ENCODE data around the gene METTL6. TPM values are rescaled to one million over a fixed set of nuclear protein-coding genes. Genes with fewer than 3 reads are reported as not detected.

The METTL6 gene
- total and polyA plus RNA-seq, 2 of the 4 experiments (the other 2 are of a cell fraction) = 15.4 to 21.5 TPM

GRCh38 chr3:15433531-15433930 is 6.2 kb upstream of the METTL6 start:
- H2AFZ ChIP-seq (replicated peaks; ENCODE audit: low read length, poor library complexity) = no peak overlapping the region
- H2BK5ac ChIP-seq (ENCODE audit: low read depth, low read length, poor library complexity, severe bottlenecking) = no peak overlapping the region
- no peak overlapping the region for H2BK15ac ChIP-seq (ENCODE audit: low read depth, low read length)
- intact Hi-C loops (cut with micrococcal nuclease) (no loop called here), in situ Hi-C loops (cut with MboI; ENCODE audit: low sequenced_read_pairs) (no loop called here), dilution Hi-C loops (cut with HindIII; ENCODE audit: low sequenced_read_pairs, unreplicated experiment) (no loop called here)
- H2BK120ac ChIP-seq (ENCODE audit: low read depth, low read length) = no peak overlapping the region
- peaks cover 13 to 38% of the 10 kb centered on the region in 2 experiments for H3K79me1 ChIP-seq (ENCODE audit: low read depth in 1 of 2, low read length in 2 of 2)
- H3K23ac ChIP-seq (ENCODE audit: low read depth, low read length) = no peak overlapping the region
- H3K18ac ChIP-seq (ENCODE audit: low read depth, low read length) = no peak overlapping the region
- no peak overlapping the region for H4K91ac ChIP-seq (ENCODE audit: insufficient read depth, low read depth, low read length)
- WGBS, 2 experiments (ENCODE audit: extremely low coverage in 2 of 2, insufficient read length in 1 of 2) = no CpG with 5 or more reads among the region's 1 CpG
- H3K4me3 ChIP-seq (ENCODE audit: insufficient read depth, low read depth, low read length) = no peak overlapping the region
- H3K9me1 ChIP-seq (ENCODE audit: insufficient read depth, low read length) = peaks cover 9% of the 10 kb centered on the region; the same call in 1 of the 2 replicates
- no TSS peak for BruUV-seq (replicated peaks)
- H3K14ac ChIP-seq (replicated peaks; ENCODE audit: low read depth, low read length) = no peak overlapping the region
- CTCF ChIA-PET = no interaction called here
- H2AK9ac ChIP-seq (replicated peaks; ENCODE audit: low read depth, low read length, poor library complexity) = no peak overlapping the region
- TF ChIP-seq MAFK (IDR thresholded peaks at IDR 0.05; ENCODE audit: low read depth, low read length) (no peak), ELK1 (IDR thresholded peaks at IDR 0.05; ENCODE audit: borderline replicate concordance, low read depth, low read length) (no peak), NFE2L2 (IDR thresholded peaks at IDR 0.05; ENCODE audit: low read depth, low read length) (no peak), POLR2A (IDR thresholded peaks at IDR 0.05; ENCODE audit: low read depth, low read length) (no peak), MXI1 (IDR thresholded peaks at IDR 0.05; ENCODE audit: borderline replicate concordance, low read depth, low read length) (no peak), FOS (IDR thresholded peaks at IDR 0.05; ENCODE audit: low read depth, low read length) (no peak), MAZ (IDR thresholded peaks at IDR 0.05; ENCODE audit: borderline replicate concordance, low read depth, low read length) (no peak), RFX5 (IDR thresholded peaks at IDR 0.05; ENCODE audit: low read depth, low read length) (no peak), RCOR1 (IDR thresholded peaks at IDR 0.05; ENCODE audit: insufficient replicate concordance, low read length) (no peak), CHD1 (IDR thresholded peaks at IDR 0.05; ENCODE audit: low read depth, low read length) (no peak), CEBPB (IDR thresholded peaks at IDR 0.05; ENCODE audit: low read depth, low read length) (no peak), SMC3 (IDR thresholded peaks at IDR 0.05; ENCODE audit: low read depth, low read length) (no peak)
- POLR2A ChIA-PET (ENCODE audit: unreplicated experiment) = no interaction called here
- H3K4me2 ChIP-seq (ENCODE audit: low read depth, low read length) = no peak overlapping the region
- 0 out of 2 replicates have a peak, but pooled peaks cover 1% of the 10 kb centered on the region for H3K4me1 ChIP-seq (ENCODE audit: control insufficient read depth, insufficient read depth, low read length)
- ATAC-seq (ENCODE audit: low read depth) = no peak
- H4K20me1 ChIP-seq (ENCODE audit: insufficient read depth, low read length) = peaks cover 11% of the 10 kb centered on the region; the same call in 1 of the 2 replicates
- H4K8ac ChIP-seq (ENCODE audit: low read depth in 2 of 2, low read length in 2 of 2) = no peak overlapping the region
- no peaks in the 10 kb centered on the region for H3K9me3 ChIP-seq (ENCODE audit: control insufficient read depth, insufficient read depth, low read length)
- DNase-seq = no peak
- no peak overlapping the region for H4K5ac ChIP-seq (ENCODE audit: low read depth, low read length)
- H3K27ac ChIP-seq (ENCODE audit: insufficient read depth, low read length) = no peak overlapping the region
- H2AK5ac ChIP-seq (ENCODE audit: low read depth, low read length) = no peak overlapping the region
- no peak overlapping the region for H3K9ac ChIP-seq (ENCODE audit: low read depth, low read length)
- H3K27me3 ChIP-seq (ENCODE audit: control insufficient read depth, insufficient read depth, low read length) = no peaks in the 10 kb centered on the region
- no peak overlapping the region for H2BK20ac ChIP-seq (ENCODE audit: low read depth, low read length)
- H3K36me3 ChIP-seq (ENCODE audit: control insufficient read depth, insufficient read depth, low read length) = peaks cover 38% of the 10 kb centered on the region
- no peak overlapping the region for H3K56ac ChIP-seq (ENCODE audit: extremely low read depth, insufficient read depth, low read length)
- no peak overlapping the region for H3K4ac ChIP-seq (ENCODE audit: low read depth, low read length)
